ENCODE data around the gene EEF1AKMT1.
"Not testable (repeated sequence)": the region's sequence is repeated elsewhere in the genome, so short reads cannot be mapped to it uniquely, and the experiment has no call there.

EEF1AKMT1 gene

GRCh38 chr13:20767309-20767943 is 6.3 kb downstream of the EEF1AKMT1 start:
- no peak for TF ChIP-seq ZFX (IDR thresholded peaks at IDR 0.05)
- no peak for TF ChIP-seq CTCF (conservative IDR thresholded peaks at IDR 0.05)
- H3K27ac ChIP-seq = no peak overlapping the region

GRCh38 chr13:20760872-20761271 is 12.9 kb downstream of the EEF1AKMT1 start:
- H3K27ac ChIP-seq = no peak overlapping the region
- TF ChIP-seq ZFX (IDR thresholded peaks at IDR 0.05) (no peak), CTCF (conservative IDR thresholded peaks at IDR 0.05) (no peak)

GRCh38 chr13:20754009-20754408 is 19.8 kb downstream of the EEF1AKMT1 start:
- H3K27ac ChIP-seq = no peak overlapping the region
- TF ChIP-seq ZFX (IDR thresholded peaks at IDR 0.05) = no peak
- TF ChIP-seq CTCF (conservative IDR thresholded peaks at IDR 0.05) = no peak

DNA sequence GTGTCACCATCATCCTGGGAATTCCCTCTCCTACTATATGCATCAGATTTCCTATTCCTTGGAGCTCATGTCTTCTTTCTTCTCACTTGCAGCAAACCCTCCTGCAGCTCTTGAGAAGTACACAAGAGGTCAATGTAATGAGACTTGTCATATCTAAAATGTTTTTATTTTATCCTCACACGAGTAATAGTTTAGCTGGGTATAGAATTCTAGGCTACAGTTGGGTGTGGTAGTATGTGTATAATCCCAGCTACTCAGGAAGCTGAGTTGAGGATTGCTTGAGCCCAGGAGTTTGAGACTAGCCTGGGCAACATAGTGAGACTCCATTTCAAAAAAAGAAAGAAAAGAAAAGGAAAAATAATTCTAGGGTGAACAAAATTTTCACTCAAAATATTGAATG is 24.4 kb downstream of the EEF1AKMT1 start:
- no peak overlapping the region for H3K27ac ChIP-seq
- TF ChIP-seq ZFX (IDR thresholded peaks at IDR 0.05) = no peak
- no peak for TF ChIP-seq CTCF (conservative IDR thresholded peaks at IDR 0.05)

- not testable (repeated sequence) for H3K27ac ChIP-seq
These were observed 29.8 kb downstream of the EEF1AKMT1 start for GRCh38 chr13:20743830-20744404.

DNA sequence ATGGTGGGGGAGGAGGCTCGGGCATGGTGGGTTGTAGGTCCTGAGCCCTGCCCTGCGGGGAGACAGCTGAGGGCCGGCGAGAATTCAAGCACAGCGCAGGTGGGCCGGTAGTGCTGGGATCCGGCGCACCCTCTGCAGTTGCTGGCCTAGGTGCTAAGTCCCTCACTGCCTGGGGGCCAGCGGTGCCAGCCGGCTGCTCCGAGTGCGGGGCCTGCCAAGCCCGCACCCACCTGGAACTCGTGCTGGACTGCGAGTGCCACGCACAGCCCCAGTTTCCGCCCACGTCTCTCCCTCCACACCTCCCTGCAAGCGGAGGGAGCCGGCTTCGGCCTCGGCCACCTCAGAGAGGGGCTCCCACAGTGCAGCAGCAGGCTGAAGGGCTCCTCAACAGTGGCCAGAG is 33.7 kb downstream of the EEF1AKMT1 start:
- TF ChIP-seq ZFX (IDR thresholded peaks at IDR 0.05) = no peak
- no peak for TF ChIP-seq CTCF (conservative IDR thresholded peaks at IDR 0.05)
- no peak overlapping the region for H3K27ac ChIP-seq

- no peak overlapping the region for H3K27ac ChIP-seq
- TF ChIP-seq CTCF (conservative IDR thresholded peaks at IDR 0.05) (no peak), ZFX (IDR thresholded peaks at IDR 0.05) (no peak)
These were observed 35.1 kb downstream of the EEF1AKMT1 start for GRCh38 chr13:20738616-20739015.
